ENCODE measurements around the gene SH3RF3. TPM values are rescaled to one million over a fixed set of nuclear protein-coding genes. Genes with fewer than 3 reads are reported as not detected.

Gene SH3RF3
- polyA plus RNA-seq, 1 donor (not counting 4 experiments of a cell fraction or from before 2014, with no cell fraction given): 0.08 TPM

DNA sequence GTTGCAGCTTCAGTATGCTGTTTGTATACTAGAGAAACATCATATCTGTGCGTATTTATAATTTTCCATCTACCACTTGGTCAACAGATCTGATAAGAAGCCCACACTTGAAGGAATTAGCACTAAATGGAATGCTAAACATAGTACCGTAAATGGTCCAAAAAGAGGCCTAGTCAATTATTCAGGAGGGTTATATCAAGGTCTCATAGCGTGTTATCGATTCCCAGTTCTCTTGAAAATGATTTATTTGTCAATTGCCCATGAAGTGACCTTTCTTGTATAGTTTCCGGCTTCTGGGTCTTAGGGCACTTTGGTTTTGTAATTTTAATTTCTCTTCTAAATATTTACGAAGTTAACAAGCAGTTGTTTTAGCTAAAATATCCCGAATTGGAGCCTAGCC, 18.4 kb downstream of the SH3RF3 start:
- no peak overlapping the region for H2AFZ ChIP-seq (ENCODE audit: control insufficient read depth, low read length)
- no peak overlapping the region for H3K9ac ChIP-seq (ENCODE audit: control insufficient read depth, extremely low read depth, insufficient read depth, low read length)
- no peak overlapping the region for H3K4me2 ChIP-seq (ENCODE audit: control insufficient read depth, extremely low read depth, insufficient read depth, low read depth, low read length)
- no peaks in the 10 kb centered on the region for H3K9me1 ChIP-seq (ENCODE audit: control insufficient read depth, extremely low read depth, insufficient read depth, low read length)
- no peak overlapping the region for H3K27ac ChIP-seq (ENCODE audit: control insufficient read depth, insufficient read depth, low read length)
- no peaks in the 10 kb centered on the region for H3K9me3 ChIP-seq (ENCODE audit: control insufficient read depth, low read depth, low read length)
- TF ChIP-seq CTCF (optimal IDR thresholded peaks at IDR 0.05 in 1 of 3, IDR thresholded peaks at IDR 0.05 in 1 of 3, conservative IDR thresholded peaks at IDR 0.05 in 1 of 3; ENCODE audit: extremely low read depth in 1 of 3, insufficient read depth in 2 of 3, low read length in 3 of 3) (no peak), EZH2 (IDR thresholded peaks at IDR 0.05; ENCODE audit: low read length) (no peak)
- no peaks in the 10 kb centered on the region for H3K4me1 ChIP-seq (ENCODE audit: control insufficient read depth, extremely low read depth, insufficient read depth, low read length)
- no peak overlapping the region for H3K4me3 ChIP-seq (ENCODE audit: control insufficient read depth in 2 of 3, extremely low read depth in 1 of 3, insufficient read depth in 2 of 3, low read depth in 1 of 3, low read length in 3 of 3)
- no peaks in the 10 kb centered on the region for H3K79me2 ChIP-seq (ENCODE audit: control insufficient read depth, insufficient read depth, low read length)
- dilution Hi-C loops (cut with MboI; ENCODE audit: extremely low pct_ligation_motif_present, low sequenced_read_pairs): no loop called here
- peaks cover 29% of the 10 kb centered on the region for H3K27me3 ChIP-seq (ENCODE audit: control insufficient read depth, extremely low read depth, insufficient read depth, low read length)
- no peaks in the 10 kb centered on the region for H4K20me1 ChIP-seq (ENCODE audit: control insufficient read depth, extremely low read depth, insufficient read depth, low read length)
- FAIRE-seq (no peak), DNase-seq (ENCODE audit: low read depth, low spot score) (no peak)
- H3K36me3 ChIP-seq (ENCODE audit: control insufficient read depth in 2 of 2, extremely low read depth in 1 of 2, insufficient read depth in 2 of 2, low read length in 2 of 2): no peaks in the 10 kb centered on the region

DNA sequence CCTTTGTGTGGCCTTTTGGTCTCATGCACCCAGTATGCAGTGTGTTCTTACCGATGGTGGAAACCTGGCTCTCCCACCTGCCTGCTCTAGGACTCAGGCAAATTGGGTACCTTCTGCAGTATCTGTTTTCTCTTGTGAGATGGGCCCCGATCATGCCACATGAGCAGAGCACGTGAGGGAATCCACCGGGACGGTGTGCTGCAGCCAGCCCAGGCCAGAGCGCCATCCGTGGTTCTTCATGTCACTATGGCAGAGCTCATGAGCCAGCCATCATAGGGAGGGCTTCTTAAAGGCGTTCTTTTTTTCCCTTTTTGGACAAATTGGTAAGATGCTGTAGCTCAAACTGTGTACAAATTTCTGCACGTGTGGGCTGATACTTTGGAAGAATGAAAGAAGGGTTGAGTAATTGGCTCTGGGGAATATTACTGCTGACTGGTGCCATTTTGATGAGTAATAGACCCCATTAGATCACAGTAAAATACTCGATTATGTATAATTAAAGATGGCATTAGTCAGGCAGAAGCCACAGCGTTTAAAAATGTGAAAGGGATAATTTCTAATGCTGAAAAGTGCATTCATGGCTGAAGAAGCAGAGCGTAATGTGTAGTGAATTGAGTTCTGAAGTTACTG, 19.2 kb downstream of the SH3RF3 start:
- dilution Hi-C loops (cut with MboI; ENCODE audit: extremely low pct_ligation_motif_present, low sequenced_read_pairs): no loop called here
- no peak for TF ChIP-seq CTCF (optimal IDR thresholded peaks at IDR 0.05 in 1 of 3, IDR thresholded peaks at IDR 0.05 in 1 of 3, conservative IDR thresholded peaks at IDR 0.05 in 1 of 3; ENCODE audit: extremely low read depth in 1 of 3, insufficient read depth in 2 of 3, low read length in 3 of 3)
- TF ChIP-seq EZH2 (IDR thresholded peaks at IDR 0.05; ENCODE audit: low read length): no peak
- H3K4me3 ChIP-seq (ENCODE audit: control insufficient read depth in 2 of 3, extremely low read depth in 1 of 3, insufficient read depth in 2 of 3, low read depth in 1 of 3, low read length in 3 of 3): no peak overlapping the region
- H4K20me1 ChIP-seq (ENCODE audit: control insufficient read depth, extremely low read depth, insufficient read depth, low read length): no peaks in the 10 kb centered on the region
- H3K9me1 ChIP-seq (ENCODE audit: control insufficient read depth, extremely low read depth, insufficient read depth, low read length): no peaks in the 10 kb centered on the region
- no peaks in the 10 kb centered on the region for H3K36me3 ChIP-seq (ENCODE audit: control insufficient read depth in 2 of 2, extremely low read depth in 1 of 2, insufficient read depth in 2 of 2, low read length in 2 of 2)
- H3K4me1 ChIP-seq (ENCODE audit: control insufficient read depth, extremely low read depth, insufficient read depth, low read length): no peaks in the 10 kb centered on the region
- no peak overlapping the region for H2AFZ ChIP-seq (ENCODE audit: control insufficient read depth, low read length)
- no peak overlapping the region for H3K27ac ChIP-seq (ENCODE audit: control insufficient read depth, insufficient read depth, low read length)
- H3K9me3 ChIP-seq (ENCODE audit: control insufficient read depth, low read depth, low read length): no peaks in the 10 kb centered on the region
- no peak overlapping the region for H3K9ac ChIP-seq (ENCODE audit: control insufficient read depth, extremely low read depth, insufficient read depth, low read length)
- DNase-seq (ENCODE audit: low read depth, low spot score): no peak
- H3K79me2 ChIP-seq (ENCODE audit: control insufficient read depth, insufficient read depth, low read length): no peaks in the 10 kb centered on the region
- H3K27me3 ChIP-seq (ENCODE audit: control insufficient read depth, extremely low read depth, insufficient read depth, low read length): peaks cover 32% of the 10 kb centered on the region
- H3K4me2 ChIP-seq (ENCODE audit: control insufficient read depth, extremely low read depth, insufficient read depth, low read depth, low read length): no peak overlapping the region
- no peak for FAIRE-seq

Measured in keratinocyte (primary cell).